Kidney (tissue), 14 donors: ENCODE data around the gene BTBD9. TPM values are rescaled to one million over a fixed set of nuclear protein-coding genes. Genes with fewer than 3 reads are reported as not detected.

Source experiments
- DNase-seq, 5 donors: peaks; one replicate each; pipeline ENCODE4 v3.0.0-alpha.2; 2013 to 2020
- FAIRE-seq: peaks from 2 replicates; lab custom pipeline; 2012; peaks lifted over from hg19 to GRCh38; lab: Jason Lieb, UNC
- H3K27ac ChIP-seq, 2 donors: one replicate each; pipeline ENCODE4 v1.7.0; 2013; ENCODE audit warnings: low read depth in 2 of 2, low read length in 2 of 2, inconsistent platforms in 1 of 2
- H3K27me3 ChIP-seq: one replicate; pipeline ENCODE4 v1.7.1; 2013; ENCODE audit warnings: low read length, inconsistent platforms; ENCODE audit not compliant: control insufficient read depth, insufficient read depth
- H3K36me3 ChIP-seq, 3 donors: one replicate each; pipeline versions ENCODE4 v1.7.0 to v1.7.1; 2013; ENCODE audit warnings: low read length in 3 of 3, control low read depth in 1 of 3, inconsistent platforms in 1 of 3; ENCODE audit not compliant: insufficient read depth in 3 of 3, control insufficient read depth in 2 of 3
- H3K4me1 ChIP-seq, 3 donors: one replicate each; pipeline versions ENCODE4 v1.7.0 to v1.7.1; 2013; ENCODE audit warnings: low read length in 3 of 3, inconsistent platforms in 1 of 3, low read depth in 1 of 3; ENCODE audit not compliant: control insufficient read depth in 2 of 3, insufficient read depth in 2 of 3
- H3K4me3 ChIP-seq, 3 donors: one replicate each; pipeline versions ENCODE4 v1.7.0 to v1.8.1; 2013; ENCODE audit warnings: low read length in 3 of 3, control low read depth in 1 of 3, inconsistent platforms in 1 of 3
- H3K9ac ChIP-seq, 3 donors: one replicate each; pipeline versions ENCODE4 v1.7.0 to v1.7.1; 2013; ENCODE audit warnings: low read length in 3 of 3, control low read depth in 1 of 3, inconsistent platforms in 1 of 3
- H3K9me3 ChIP-seq, 3 donors: one replicate each; pipeline versions ENCODE4 v1.7.0 to v1.7.1; 2013; ENCODE audit warnings: low read length in 3 of 3, control low read depth in 1 of 3, inconsistent platforms in 1 of 3; ENCODE audit not compliant: control insufficient read depth in 2 of 3, insufficient read depth in 1 of 3
- CTCF ChIP-seq: IDR thresholded peaks from 3 replicates; pipeline ENCODE4 v1.5.1; 2012; ENCODE audit warnings: mild to moderate bottlenecking, moderate library complexity, borderline replicate concordance; ENCODE audit not compliant: insufficient read depth; ENCODE audit errors: extremely low read depth
- intact Hi-C: fragments of 100-400 bp; cut with DNase I; formaldehyde crosslinking; loops from one replicate; pipeline ENCODE4 v1.11.1; 2022
- polyA plus RNA-seq: library from polyadenylated mRNA; stranded (reverse); fragments of 350-450 nt; fragmentation: Illumina TruSeq; extraction: RNeasy Lipid Tissue Mini Kit (QIAGEN cat#74804); gene quantifications from one replicate; pipeline ENCODE4 v1.2.3, GENCODE V29; 2014; ENCODE audit warnings: low read depth, low replicate concordance; ENCODE audit not compliant: insufficient read depth
- total RNA-seq: library from RNA; stranded (reverse); fragmentation: NEBNext Ultra II Directional; extraction: Animal tissue kit (Norgen Biotek cat#: 25700); gene quantifications from one replicate; pipeline ENCODE4 v1.2.1, GENCODE V29; 2021
- donor health status: control.
- donor health status: control.
- donor health status: control.
- donor health status: control.
- donor health status: control.
- donor health status: DM: yes; HTN: yes; CAD: no.
- donor health status: Normal renal cell carcinoma (clear cell type).

Gene BTBD9
- total and polyA plus RNA-seq, 2 donors from 2014 or later = 4.2 to 29.9 TPM

GRCh38 chr6:38241200-38241871 is 398.4 kb downstream of the BTBD9 start:
- Histone ChIP-seq H3K27ac (no peak overlapping the region), H3K9ac (no peak overlapping the region), H3K9me3 (no peaks in the 10 kb centered on the region), H3K27me3 (no peaks in the 10 kb centered on the region), H3K36me3 (no peaks in the 10 kb centered on the region), H3K4me3 (no peak overlapping the region), H3K4me1 (no peaks in the 10 kb centered on the region)
- no peak for FAIRE-seq
- TF ChIP-seq CTCF = no peak
- DNase-seq = peak in 1 of 5 donors; percentile 33
- intact Hi-C loops = no loop called here

- H3K9ac ChIP-seq = no peak overlapping the region
- intact Hi-C loops = no loop called here
- no peaks in the 10 kb centered on the region for H3K36me3 ChIP-seq
- no peaks in the 10 kb centered on the region for H3K27me3 ChIP-seq
- peaks cover 0 to 2% (median 0%) of the 10 kb centered on the region in 3 donors for H3K4me1 ChIP-seq
- H3K27ac ChIP-seq = no peak overlapping the region
- H3K9me3 ChIP-seq = no peaks in the 10 kb centered on the region
- FAIRE-seq (no peak), DNase-seq (no peak)
- TF ChIP-seq CTCF = no peak
- no peak overlapping the region for H3K4me3 ChIP-seq
Measured at GRCh38 chr6:38239719-38240451, 399.8 kb downstream of the BTBD9 start.

GRCh38 chr6:38236631-38237030 is 403.1 kb downstream of the BTBD9 start:
- no peaks in the 10 kb centered on the region for H3K27me3 ChIP-seq
- no peaks in the 10 kb centered on the region for H3K36me3 ChIP-seq
- H3K9me3 ChIP-seq = no peaks in the 10 kb centered on the region
- FAIRE-seq (no peak), DNase-seq (no peak)
- no peak overlapping the region for H3K4me3 ChIP-seq
- H3K27ac ChIP-seq = no peak overlapping the region
- intact Hi-C loops = no loop called here
- H3K4me1 ChIP-seq = peaks cover 0 to 13% (median 5%) of the 10 kb centered on the region in 3 donors
- no peak overlapping the region for H3K9ac ChIP-seq
- TF ChIP-seq CTCF = no peak
